IPS-11a (cell line): ENCODE measurements around the gene DCLK2.

Experiments
- H3K4me3 ChIP-seq: one replicate; pipeline ENCODE4 v1.5.1; 2013; ENCODE audit warnings: low read depth, low read length, control low read depth

DCLK2 gene

GRCh38 chr4:150068300-150068960 is 9.8 kb upstream of the DCLK2 start:
- no peak overlapping the region for H3K4me3 ChIP-seq

- no peak overlapping the region for H3K4me3 ChIP-seq
Observed at GRCh38 chr4:150069353-150069752, 8.9 kb upstream of the DCLK2 start.

GRCh38 chr4:150070464-150071170 is 7.6 kb upstream of the DCLK2 start:
- H3K4me3 ChIP-seq = no peak overlapping the region

DNA sequence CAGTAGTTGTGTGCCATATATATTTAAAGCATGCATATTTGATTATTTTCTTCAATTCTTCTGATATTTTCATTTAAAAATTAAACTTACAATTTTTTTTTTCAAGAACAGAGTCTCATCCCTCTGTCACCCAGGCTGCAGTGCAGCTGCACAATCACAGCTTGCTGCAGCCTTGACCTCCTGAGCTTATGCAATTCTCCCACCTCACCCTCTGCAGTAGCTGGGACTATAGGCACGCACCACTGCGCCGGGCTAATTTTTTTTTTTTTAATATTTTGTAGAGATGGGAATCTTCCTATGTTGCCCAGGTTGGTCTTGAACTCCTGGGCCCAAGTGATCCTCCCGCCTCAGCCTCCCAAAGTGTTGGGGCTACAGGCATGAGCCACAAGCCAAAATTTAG is 5.8 kb upstream of the DCLK2 start:
- H3K4me3 ChIP-seq = no peak overlapping the region

- no peak overlapping the region for H3K4me3 ChIP-seq
Observed at GRCh38 chr4:150072906-150073714, 5.1 kb upstream of the DCLK2 start.

DNA sequence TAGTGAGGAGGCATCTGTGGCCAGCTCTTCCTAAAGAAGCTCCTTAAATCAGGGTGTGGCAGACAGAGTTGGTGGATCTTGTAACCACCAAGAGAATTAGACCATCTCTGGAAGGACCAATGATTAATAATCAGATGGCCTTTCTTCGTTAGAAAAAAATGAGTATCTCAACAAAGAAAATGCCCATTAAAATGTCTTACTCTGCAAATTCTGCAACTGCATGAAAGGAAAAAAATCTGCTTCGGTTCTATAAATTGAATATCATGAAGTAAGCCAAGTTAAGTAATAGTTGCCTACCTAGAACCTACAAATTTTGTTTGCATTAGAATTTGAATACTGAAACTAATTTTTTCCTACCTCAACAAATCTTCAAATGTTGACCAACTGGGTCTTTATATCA is 4.2 kb upstream of the DCLK2 start:
- H3K4me3 ChIP-seq = no peak overlapping the region

DNA sequence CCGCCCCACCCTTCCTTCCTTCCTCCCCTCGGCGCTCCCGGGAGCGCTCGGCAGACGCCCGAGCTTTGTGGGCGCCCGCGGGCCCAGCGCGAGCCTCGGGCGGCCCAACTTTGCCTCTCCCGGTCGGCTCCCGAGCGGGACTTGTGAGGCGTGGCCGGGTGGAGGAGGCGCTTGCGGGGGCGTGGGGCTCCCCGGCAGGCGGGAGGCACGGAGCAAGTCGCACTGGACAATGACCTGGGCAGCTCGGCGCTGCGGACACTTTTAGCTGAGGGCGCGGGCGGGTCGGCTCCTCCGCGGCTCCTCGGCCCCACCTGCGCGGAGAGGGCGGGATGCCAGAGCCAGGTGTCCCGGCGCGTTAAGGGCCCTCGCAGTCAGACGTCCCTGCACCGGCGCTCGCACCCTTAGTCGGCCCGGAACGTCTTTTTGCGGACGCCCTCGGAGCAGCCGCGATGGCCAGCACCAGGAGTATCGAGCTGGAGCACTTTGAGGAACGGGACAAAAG is 385 bp downstream of the DCLK2 start:
- peak overlapping the region; percentile 43 for H3K4me3 ChIP-seq

GRCh38 chr4:150079081-150079581 is 886 bp downstream of the DCLK2 start:
- peak overlapping the region; percentile 43 for H3K4me3 ChIP-seq

DNA sequence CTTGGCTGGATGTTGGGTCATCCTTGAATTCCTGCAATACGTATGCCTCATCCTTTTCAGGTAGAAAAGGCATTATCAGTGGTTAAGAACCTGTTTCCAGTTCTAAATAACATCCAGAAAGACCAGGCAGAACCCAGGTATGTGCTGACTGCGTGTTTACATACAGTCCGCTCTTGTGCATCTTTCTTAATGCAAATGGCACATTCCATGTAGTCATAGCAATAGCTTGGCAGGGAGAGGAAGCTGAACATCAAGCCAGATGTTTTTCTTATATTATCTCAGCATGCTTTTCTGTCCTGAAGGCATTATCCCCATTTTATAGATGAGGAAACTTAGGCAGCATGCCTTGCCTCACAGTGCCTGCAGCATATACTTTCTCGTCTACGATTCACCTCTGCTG is 2.1 kb downstream of the DCLK2 start:
- H3K4me3 ChIP-seq = no peak overlapping the region

- no peak overlapping the region for H3K4me3 ChIP-seq
Observed at GRCh38 chr4:150080875-150081274, 2.6 kb downstream of the DCLK2 start.

DNA sequence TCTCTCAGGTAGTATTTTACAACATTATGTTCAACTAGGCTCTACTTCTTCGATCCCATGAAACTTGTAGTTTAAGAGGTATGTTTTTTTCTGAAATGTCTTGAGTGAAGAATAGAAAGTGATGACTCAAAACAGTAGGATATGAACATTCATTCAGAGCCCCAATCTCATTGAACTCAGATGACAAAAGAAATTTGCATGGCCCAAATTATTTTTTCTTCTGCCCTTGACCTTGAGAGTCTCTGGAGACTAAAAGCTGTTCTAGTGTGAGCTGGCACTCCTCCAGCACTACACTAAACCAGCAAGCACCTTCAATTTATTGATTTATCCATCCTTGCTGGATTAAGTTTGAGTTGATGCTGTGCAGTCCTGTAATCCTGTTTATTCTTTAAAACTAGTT is 4.0 kb downstream of the DCLK2 start:
- H3K4me3 ChIP-seq = no peak overlapping the region

DNA sequence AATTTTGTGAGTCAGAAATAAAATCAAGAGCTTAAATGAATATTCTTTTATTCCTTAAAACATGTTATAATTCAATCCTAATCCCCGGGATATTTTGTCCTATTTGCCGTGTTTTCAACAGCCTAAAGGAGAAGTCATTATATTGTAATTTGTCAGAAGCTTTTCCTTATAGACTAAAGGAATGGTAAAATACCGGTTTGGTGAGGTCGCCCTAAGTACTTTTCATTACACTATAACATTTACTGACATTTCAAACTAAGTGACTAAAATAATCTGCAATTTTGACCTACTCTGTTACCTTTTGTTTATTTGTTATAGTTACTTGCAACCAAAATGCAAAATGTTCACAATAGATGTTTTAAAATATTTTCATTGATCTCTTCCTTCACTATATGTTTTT is 8.8 kb downstream of the DCLK2 start:
- H3K4me3 ChIP-seq = no peak overlapping the region

DNA sequence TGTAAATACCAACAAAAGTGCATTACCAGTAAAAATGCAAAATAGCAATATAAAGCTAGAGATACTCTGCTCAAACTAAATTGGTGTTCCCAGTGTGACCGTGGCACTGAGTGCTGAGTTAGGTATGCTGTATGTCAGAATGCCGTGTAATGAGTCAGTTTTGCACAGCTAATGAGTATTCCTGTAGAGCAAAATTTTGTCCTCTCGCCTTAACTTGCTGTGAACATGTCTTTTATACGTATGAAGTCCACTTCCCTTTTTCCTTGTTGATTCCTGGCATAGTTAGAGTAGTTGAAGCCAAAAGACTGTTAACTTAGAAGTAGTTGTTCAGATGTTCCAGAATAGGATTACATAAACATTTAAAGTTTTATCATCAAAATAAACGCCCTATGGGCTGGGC is 11.5 kb downstream of the DCLK2 start:
- no peak overlapping the region for H3K4me3 ChIP-seq

GRCh38 chr4:150090836-150091235 is 12.6 kb downstream of the DCLK2 start:
- H3K4me3 ChIP-seq = no peak overlapping the region

DNA sequence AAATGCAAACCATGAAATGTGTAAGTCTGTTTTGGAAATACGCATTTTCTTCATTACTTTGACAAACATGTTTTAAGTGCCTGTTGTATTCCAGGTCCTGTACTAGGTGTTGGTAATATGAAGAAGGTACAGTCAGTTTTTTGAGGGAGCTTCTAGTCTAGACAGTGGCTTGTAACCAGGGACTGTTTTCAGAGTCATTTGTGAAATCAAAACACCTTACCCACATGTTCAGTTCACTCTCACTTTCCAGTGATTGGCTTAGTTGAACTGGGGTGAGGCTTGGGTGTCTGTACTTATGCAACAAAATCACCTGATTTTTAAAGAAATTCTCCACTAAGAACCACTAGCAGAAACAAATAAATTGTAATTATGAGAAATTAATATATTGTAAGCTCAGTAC is 16.4 kb downstream of the DCLK2 start:
- H3K4me3 ChIP-seq = no peak overlapping the region

- no peak overlapping the region for H3K4me3 ChIP-seq
Observed at GRCh38 chr4:150096625-150097024, 18.4 kb downstream of the DCLK2 start.

GRCh38 chr4:150098214-150098613 is 20.0 kb downstream of the DCLK2 start:
- H3K4me3 ChIP-seq = no peak overlapping the region

DNA sequence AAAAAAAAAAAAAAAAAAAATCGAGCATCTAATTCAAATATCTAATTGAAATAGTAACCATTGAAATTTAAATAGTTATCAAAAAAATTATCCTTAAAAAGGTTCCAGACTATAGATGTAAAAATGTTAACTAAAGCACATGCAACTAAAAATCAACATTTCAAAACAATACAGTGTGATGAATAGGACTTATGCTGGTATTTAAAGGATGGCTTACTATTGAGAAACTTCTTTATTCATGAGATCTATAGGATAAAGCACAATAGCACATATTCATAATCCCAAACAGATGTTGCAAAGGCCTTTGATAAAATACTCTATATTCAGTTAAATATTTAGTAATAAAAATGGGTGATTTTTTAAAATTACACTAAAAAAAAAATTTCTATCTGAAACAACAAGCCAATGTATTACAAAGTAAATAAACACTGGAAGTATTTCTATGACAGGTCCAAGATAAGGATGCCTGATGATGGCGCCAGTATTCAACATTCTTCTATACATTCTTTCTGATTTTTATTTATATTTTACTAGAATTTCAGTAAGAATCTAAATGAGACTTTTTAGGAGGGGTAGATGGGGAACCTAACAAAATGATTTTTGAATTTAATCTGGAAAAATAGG is 26.3 kb downstream of the DCLK2 start:
- no peak overlapping the region for H3K4me3 ChIP-seq

DNA sequence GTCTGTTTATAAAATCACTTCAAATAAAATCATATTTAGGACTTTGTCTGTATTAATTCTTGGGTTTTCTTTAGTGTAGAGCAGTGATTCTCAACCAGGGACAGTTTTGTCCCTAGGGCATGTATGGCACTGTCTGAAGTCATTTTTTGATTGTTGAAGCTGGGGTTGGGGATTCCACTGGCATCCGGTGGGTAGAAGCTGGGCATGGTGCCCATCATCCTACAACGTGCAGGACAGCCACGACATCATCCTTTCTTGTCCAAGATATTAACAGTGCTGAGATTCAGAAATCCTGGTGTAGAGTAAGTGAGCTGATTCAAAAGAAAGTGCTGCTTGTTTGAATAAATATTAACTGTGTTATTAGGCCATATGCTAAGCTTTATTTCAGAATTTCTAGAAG is 28.6 kb downstream of the DCLK2 start:
- H3K4me3 ChIP-seq = no peak overlapping the region

DNA sequence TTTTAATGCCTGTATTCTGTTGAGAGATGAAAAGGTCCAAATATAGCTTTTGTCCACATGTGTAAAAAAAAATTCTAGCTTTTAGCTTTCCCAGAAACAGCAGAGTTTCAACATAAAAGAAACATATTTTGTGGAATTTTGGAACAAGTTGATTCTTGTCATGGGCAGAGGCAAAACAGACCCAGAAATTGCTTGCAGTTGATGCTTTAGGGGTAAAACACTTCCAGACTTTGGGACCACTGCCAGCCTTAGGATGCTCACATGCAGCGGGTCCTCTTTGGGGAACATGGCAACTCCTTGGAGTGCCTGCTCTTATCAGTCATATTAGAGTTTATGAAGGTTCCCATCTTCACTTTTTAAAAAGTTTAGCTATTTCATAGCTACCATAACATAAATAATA is 30.4 kb downstream of the DCLK2 start:
- H3K4me3 ChIP-seq = no peak overlapping the region

DNA sequence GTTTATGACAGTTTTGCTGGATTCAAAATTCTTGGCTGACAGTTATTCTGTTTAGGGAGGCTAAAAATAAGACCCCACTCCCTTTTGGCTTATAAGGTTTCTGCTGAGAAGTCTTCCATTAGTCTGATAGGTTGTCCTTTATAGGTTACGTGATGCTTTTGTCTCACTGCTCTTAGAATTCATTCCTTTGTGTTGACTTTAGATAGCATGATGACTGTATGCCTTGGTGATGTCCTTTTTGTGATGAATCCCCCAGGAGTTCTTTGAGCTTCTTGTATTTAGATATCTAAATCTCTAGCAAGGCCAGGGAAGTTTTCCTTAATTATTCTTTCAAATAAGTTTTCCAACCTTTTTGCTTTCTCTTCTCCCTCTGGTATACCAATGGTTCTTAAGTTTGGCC is 36.4 kb downstream of the DCLK2 start:
- no peak overlapping the region for H3K4me3 ChIP-seq
